HCT116 (cell line): ENCODE data around the gene ZDHHC3. TPM values are rescaled to one million over a fixed set of nuclear protein-coding genes. Genes with fewer than 3 reads are reported as not detected.

Experiments
- ATAC-seq: fragments of 200-7000 bp; cut with Tn5 transposase; 2 replicates; pipeline ENCODE4 v1.9.1; 2020; ENCODE audit warnings: mild to moderate bottlenecking, moderate library complexity
- BruUV-seq: library from RNA; stranded (reverse); fragments of 400-500 nt; replicated peaks from 2 replicates; lab custom pipeline; 2021; lab: Mats Ljungman, UMichigan
- CTCF ChIA-PET: fragments of 300-600 bp; sonication (Branson Sonifier 250); formaldehyde crosslinking; loops from one replicate; lab custom pipeline; 2021; ENCODE audit warnings: antibody characterized with exemption; lab: Charles Lee
- POLR2A ChIA-PET: fragments of 300-600, 350-600 bp; sonication (Branson Sonifier 250); formaldehyde crosslinking; loops from one replicate; lab custom pipeline; 2021; ENCODE audit warnings: antibody characterized with exemption; lab: Charles Lee
- RAD21 ChIA-PET, 2 experiments: fragments of 300-600 bp; sonication (Branson Sonifier 250); formaldehyde crosslinking; loops; one replicate each; lab custom pipeline; 2023; ENCODE audit warnings: low total read pairs in 2 of 2; ENCODE audit not compliant: uncharacterized antibody in 2 of 2, unreplicated experiment in 2 of 2, low non-redundant PET in 1 of 2; lab: Charles Lee
- DNase-seq: peaks from one replicate; pipeline ENCODE4 v3.0.0-alpha.2; 2010; ENCODE audit warnings: low read depth, low spot score
- H2AFZ ChIP-seq: fragments of 200-600 bp; shearing (Covaris generic), sonication (generic); 2 replicates; pipeline ENCODE4 v1.6.1; 2017; ENCODE audit warnings: low read depth, mixed run types, mixed read lengths, antibody characterized with exemption, low read length; ENCODE audit not compliant: poor library complexity, severe bottlenecking
- H3K27ac ChIP-seq: 2 replicates; pipeline ENCODE4 v1.5.1; 2012; ENCODE audit warnings: low read depth, low read length
- H3K27me3 ChIP-seq: fragments of 200-600 bp; sonication (generic); 2 replicates; pipeline ENCODE4 v1.6.1; 2016; ENCODE audit warnings: mixed run types, low read length, mixed read lengths; ENCODE audit not compliant: insufficient read depth
- H3K36me3 ChIP-seq, 2 experiments: fragments of 200-500 bp in 1 of 2; fragments of 200-600 bp in 1 of 2; sonication (Bioruptor generic) in 1 of 2; sonication (generic) in 1 of 2; 2 replicates each; pipeline versions ENCODE4 v1.5.1 to v1.6.1; 2014 to 2016; ENCODE audit warnings: low read length in 2 of 2, inconsistent platforms in 1 of 2, mixed read lengths in 1 of 2, mixed run types in 1 of 2; ENCODE audit not compliant: insufficient read depth in 2 of 2, control insufficient read depth in 1 of 2
- H3K4me1 ChIP-seq, 2 experiments: fragments of 200-600 bp in 1 of 2; sonication (generic) in 1 of 2; 2 replicates each; pipeline versions ENCODE4 v1.5.1 to v1.6.1; 2012 to 2017; ENCODE audit warnings: low read length in 2 of 2, inconsistent platforms in 1 of 2, mild to moderate bottlenecking in 1 of 2, mixed read lengths in 1 of 2, mixed run types in 1 of 2, moderate library complexity in 1 of 2; ENCODE audit not compliant: insufficient read depth in 2 of 2, control insufficient read depth in 1 of 2
- H3K4me2 ChIP-seq: fragments of 200-600 bp; sonication (generic); 2 replicates; pipeline ENCODE4 v1.6.1; 2017; ENCODE audit warnings: mixed run types, low read length, mixed read lengths
- H3K4me3 ChIP-seq, 2 experiments: fragments of 200-600 bp in 1 of 2; sonication (generic) in 1 of 2; replicated peaks in 1 of 2; 2 replicates each; pipeline ENCODE4 v1.5.1; 2011 to 2016; ENCODE audit warnings: low read length in 2 of 2, control low read depth in 1 of 2, low read depth in 1 of 2, mild to moderate bottlenecking in 1 of 2, mixed read lengths in 1 of 2, mixed run types in 1 of 2
- H3K79me2 ChIP-seq: fragments of 200-600 bp; sonication (generic); 2 replicates; pipeline ENCODE4 v1.6.1; 2017; ENCODE audit warnings: mild to moderate bottlenecking, mixed run types, low read length, moderate library complexity, mixed read lengths; ENCODE audit not compliant: insufficient read depth
- H3K9ac ChIP-seq: fragments of 200-600 bp; sonication (generic); 2 replicates; pipeline ENCODE4 v1.6.1; 2016; ENCODE audit warnings: low read length, mixed read lengths
- H3K9me2 ChIP-seq: fragments of 200-600 bp; sonication (generic), shearing (Covaris generic); 2 replicates; pipeline ENCODE4 v1.6.1; 2017; ENCODE audit warnings: mixed run types, mild to moderate bottlenecking, moderate library complexity; ENCODE audit not compliant: insufficient read depth
- H3K9me3 ChIP-seq, 2 experiments: fragments of 200-500 bp in 1 of 2; fragments of 200-600 bp in 1 of 2; sonication (Bioruptor generic) in 1 of 2; sonication (generic) in 1 of 2; 2 replicates each; pipeline ENCODE4 v1.6.1; 2014 to 2017; ENCODE audit warnings: low read length in 2 of 2, mixed read lengths in 2 of 2, inconsistent platforms in 1 of 2, low read depth in 1 of 2, mild to moderate bottlenecking in 1 of 2, mixed run types in 1 of 2, moderate library complexity in 1 of 2; ENCODE audit not compliant: control insufficient read depth in 1 of 2, insufficient read depth in 1 of 2
- H4K20me1 ChIP-seq: fragments of 200-600 bp; sonication (generic), shearing (Covaris generic); 2 replicates; pipeline ENCODE4 v1.6.1; 2017; ENCODE audit warnings: mixed run types, mild to moderate bottlenecking, moderate library complexity; ENCODE audit not compliant: insufficient read depth
- CBX3 ChIP-seq: IDR thresholded peaks from 2 replicates; pipeline ENCODE4 v1.6.1; 2012; ENCODE audit warnings: low read depth
- CEBPB ChIP-seq: IDR thresholded peaks from 2 replicates; pipeline ENCODE4 v1.6.1; 2012; ENCODE audit warnings: low read depth
- EGR1 ChIP-seq: IDR thresholded peaks from 2 replicates; pipeline ENCODE4 v1.6.1; 2012; ENCODE audit warnings: low read depth
- ELF1 ChIP-seq: IDR thresholded peaks from 2 replicates; pipeline ENCODE4 v1.6.1; 2012; ENCODE audit warnings: low read depth, borderline replicate concordance
- EZH2 ChIP-seq: fragments of 200-600 bp; sonication (generic); IDR thresholded peaks from 2 replicates; pipeline ENCODE4 v1.6.1; 2017; ENCODE audit warnings: antibody characterized with exemption, mixed run types
- EZH2phosphoT487 ChIP-seq: fragments of 200-600 bp; IDR thresholded peaks from 2 replicates; pipeline ENCODE4 v1.6.1; 2018; ENCODE audit warnings: antibody characterized with exemption, borderline replicate concordance
- FOSL1 ChIP-seq: IDR thresholded peaks from 2 replicates; pipeline ENCODE4 v1.6.1; 2012; ENCODE audit warnings: low read depth
- JUND ChIP-seq: IDR thresholded peaks from 2 replicates; pipeline ENCODE4 v1.6.1; 2012
- POLR2AphosphoS5 ChIP-seq: IDR thresholded peaks from 2 replicates; pipeline ENCODE4 v1.6.1; 2011; ENCODE audit warnings: mild to moderate bottlenecking, low read depth, low read length, moderate library complexity
- RAD21 ChIP-seq: IDR thresholded peaks from 2 replicates; pipeline ENCODE4 v1.6.1; 2012; ENCODE audit warnings: low read depth, mild to moderate bottlenecking
- SIN3A ChIP-seq: IDR thresholded peaks from 2 replicates; pipeline ENCODE4 v1.6.1; 2012; ENCODE audit warnings: low read depth
- SP1 ChIP-seq: IDR thresholded peaks from 2 replicates; pipeline ENCODE4 v1.6.1; 2012; ENCODE audit warnings: low read depth
- SRF ChIP-seq: IDR thresholded peaks from 2 replicates; pipeline ENCODE4 v1.6.1; 2012; ENCODE audit warnings: low read depth
- TCF7L2 ChIP-seq: IDR thresholded peaks from 2 replicates; pipeline ENCODE4 v1.7.0; 2011; ENCODE audit warnings: borderline replicate concordance, inconsistent platforms; ENCODE audit not compliant: insufficient read depth, insufficient read length; ENCODE audit errors: extremely low read depth
- YY1 ChIP-seq: IDR thresholded peaks from 2 replicates; pipeline ENCODE4 v1.6.1; 2011; ENCODE audit warnings: low read length, low read depth, moderate library complexity, mild to moderate bottlenecking; ENCODE audit not compliant: insufficient replicate concordance; ENCODE audit errors: extremely low read depth
- ZFX ChIP-seq: fragments of 450-650 bp; IDR thresholded peaks from 2 replicates; pipeline ENCODE4 v1.6.1; 2017
- intact Hi-C: fragments of 100-400 bp; cut with micrococcal nuclease; formaldehyde crosslinking; loops from 2 replicates; pipeline ENCODE4 v1.10.0; 2022
- total RNA-seq: library from RNA; stranded (reverse); gene quantifications from one replicate; pipeline ENCODE4 v1.2.1, GENCODE V29; 2021; ENCODE audit not compliant: unreplicated experiment
- TF ChIP-seq, protein P1 (sequence below): IDR thresholded peaks from 2 replicates; pipeline ENCODE4 v1.6.1; 2012; ENCODE audit warnings: low read depth
- TF ChIP-seq, protein P2 (sequence below): IDR thresholded peaks from 2 replicates; pipeline ENCODE4 v1.6.1; 2012
- TF ChIP-seq, protein P3 (sequence below): IDR thresholded peaks from 2 replicates; pipeline ENCODE4 v1.6.1; 2012

ZDHHC3 gene
- total RNA-seq, 1 experiment from 2014 or later: 61.1 TPM

DNA sequence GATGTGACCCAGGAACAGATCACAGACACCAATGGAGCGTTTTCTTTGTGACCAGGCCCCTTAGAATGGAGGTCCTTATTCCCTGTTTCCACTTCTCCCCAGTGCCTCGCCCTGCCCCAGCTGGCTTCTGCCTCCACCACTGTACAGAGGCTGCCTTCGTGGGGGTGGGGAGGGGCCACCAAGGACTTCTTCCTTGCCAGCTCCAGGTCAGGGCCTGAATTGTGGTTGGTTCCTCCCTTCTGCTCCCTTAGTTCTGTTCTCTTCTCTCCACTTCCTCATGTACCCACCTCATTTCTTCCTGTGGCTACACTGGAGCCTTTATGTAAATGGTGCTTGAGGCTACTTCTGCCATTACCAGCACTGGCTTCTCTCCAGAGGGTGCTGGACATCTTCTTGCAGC is 85.1 kb downstream of the ZDHHC3 start:
- DNase-seq (no peak), ATAC-seq (no peak)
- POLR2A ChIA-PET: no interaction called here
- Histone ChIP-seq H3K79me2 (no peaks in the 10 kb centered on the region), H3K36me3 (no peaks in the 10 kb centered on the region), H3K4me1 (peaks cover 12 to 22% of the 10 kb centered on the region in 2 experiments), H3K27ac (no peak overlapping the region), H3K4me2 (no peak overlapping the region), H3K4me3 (no peak overlapping the region), H3K9me3 (no peaks in the 10 kb centered on the region), H2AFZ (no peak overlapping the region), H4K20me1 (no peaks in the 10 kb centered on the region), H3K9me2 (no peaks in the 10 kb centered on the region), H3K9ac (no peak overlapping the region), H3K27me3 (no peaks in the 10 kb centered on the region)
- TF ChIP-seq SP1 (no peak), JUND (no peak), TCF7L2 (no peak)
- RAD21 ChIA-PET: no interaction called here
- CTCF ChIA-PET: interaction anchor here (0.7 kb wide), 1 partner anchor 23 kb away, joined by 3 read pairs; no protein-coding TSS in a partner anchor
- BruUV-seq: no TSS peak
- intact Hi-C loops: no loop called here

DNA sequence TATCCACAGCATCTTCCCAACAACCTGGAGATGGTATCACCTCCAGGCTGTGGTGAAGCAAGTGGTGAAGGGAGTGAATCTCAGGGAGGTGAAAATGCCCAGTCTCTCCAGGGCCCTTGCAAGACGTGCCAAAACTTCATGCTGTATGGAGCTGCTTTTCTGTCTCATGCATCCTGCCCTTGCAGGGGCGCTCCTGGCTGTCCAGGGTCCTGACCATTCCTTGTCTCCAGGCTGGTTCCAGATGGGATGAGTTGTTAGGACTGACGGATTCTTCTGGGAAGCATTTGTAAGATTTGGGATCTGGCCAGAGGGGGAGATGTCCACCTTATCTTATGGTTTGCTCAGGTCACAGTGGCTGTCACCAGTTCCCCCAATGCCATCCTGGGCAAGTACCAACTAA is 85.7 kb downstream of the ZDHHC3 start:
- ATAC-seq (no peak), DNase-seq (no peak)
- Histone ChIP-seq H3K4me2 (no peak overlapping the region), H3K4me3 (no peak overlapping the region), H3K27ac (no peak overlapping the region), H4K20me1 (no peaks in the 10 kb centered on the region), H3K9ac (no peak overlapping the region), H3K27me3 (no peaks in the 10 kb centered on the region), H3K9me3 (no peaks in the 10 kb centered on the region), H3K4me1 (peaks cover 18 to 28% of the 10 kb centered on the region in 2 experiments), H2AFZ (no peak overlapping the region), H3K9me2 (no peaks in the 10 kb centered on the region), H3K36me3 (no peaks in the 10 kb centered on the region), H3K79me2 (no peaks in the 10 kb centered on the region)
- CTCF ChIA-PET: no interaction called here
- POLR2A ChIA-PET: no interaction called here
- TF ChIP-seq ZFX (no peak), ELF1 (no peak), RAD21 (no peak), YY1 (no peak), TCF7L2 (no peak), CEBPB (no peak), EGR1 (no peak), SIN3A (no peak), CBX3 (no peak), POLR2AphosphoS5 (no peak), FOSL1 (no peak), EZH2 (no peak), SRF (no peak), EZH2phosphoT487 (no peak)
- TF ChIP-seq, protein P1, sequence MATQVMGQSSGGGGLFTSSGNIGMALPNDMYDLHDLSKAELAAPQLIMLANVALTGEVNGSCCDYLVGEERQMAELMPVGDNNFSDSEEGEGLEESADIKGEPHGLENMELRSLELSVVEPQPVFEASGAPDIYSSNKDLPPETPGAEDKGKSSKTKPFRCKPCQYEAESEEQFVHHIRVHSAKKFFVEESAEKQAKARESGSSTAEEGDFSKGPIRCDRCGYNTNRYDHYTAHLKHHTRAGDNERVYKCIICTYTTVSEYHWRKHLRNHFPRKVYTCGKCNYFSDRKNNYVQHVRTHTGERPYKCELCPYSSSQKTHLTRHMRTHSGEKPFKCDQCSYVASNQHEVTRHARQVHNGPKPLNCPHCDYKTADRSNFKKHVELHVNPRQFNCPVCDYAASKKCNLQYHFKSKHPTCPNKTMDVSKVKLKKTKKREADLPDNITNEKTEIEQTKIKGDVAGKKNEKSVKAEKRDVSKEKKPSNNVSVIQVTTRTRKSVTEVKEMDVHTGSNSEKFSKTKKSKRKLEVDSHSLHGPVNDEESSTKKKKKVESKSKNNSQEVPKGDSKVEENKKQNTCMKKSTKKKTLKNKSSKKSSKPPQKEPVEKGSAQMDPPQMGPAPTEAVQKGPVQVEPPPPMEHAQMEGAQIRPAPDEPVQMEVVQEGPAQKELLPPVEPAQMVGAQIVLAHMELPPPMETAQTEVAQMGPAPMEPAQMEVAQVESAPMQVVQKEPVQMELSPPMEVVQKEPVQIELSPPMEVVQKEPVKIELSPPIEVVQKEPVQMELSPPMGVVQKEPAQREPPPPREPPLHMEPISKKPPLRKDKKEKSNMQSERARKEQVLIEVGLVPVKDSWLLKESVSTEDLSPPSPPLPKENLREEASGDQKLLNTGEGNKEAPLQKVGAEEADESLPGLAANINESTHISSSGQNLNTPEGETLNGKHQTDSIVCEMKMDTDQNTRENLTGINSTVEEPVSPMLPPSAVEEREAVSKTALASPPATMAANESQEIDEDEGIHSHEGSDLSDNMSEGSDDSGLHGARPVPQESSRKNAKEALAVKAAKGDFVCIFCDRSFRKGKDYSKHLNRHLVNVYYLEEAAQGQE: no peak
- TF ChIP-seq, protein P2, sequence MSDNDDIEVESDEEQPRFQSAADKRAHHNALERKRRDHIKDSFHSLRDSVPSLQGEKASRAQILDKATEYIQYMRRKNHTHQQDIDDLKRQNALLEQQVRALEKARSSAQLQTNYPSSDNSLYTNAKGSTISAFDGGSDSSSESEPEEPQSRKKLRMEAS: no peak
- TF ChIP-seq, protein P3, sequence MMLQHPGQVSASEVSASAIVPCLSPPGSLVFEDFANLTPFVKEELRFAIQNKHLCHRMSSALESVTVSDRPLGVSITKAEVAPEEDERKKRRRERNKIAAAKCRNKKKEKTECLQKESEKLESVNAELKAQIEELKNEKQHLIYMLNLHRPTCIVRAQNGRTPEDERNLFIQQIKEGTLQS: no peak
- RAD21 ChIA-PET: no interaction called here
- BruUV-seq: no TSS peak
- intact Hi-C loops: no loop called here
